ENCODE measurements around the gene PIP5K1B.

PIP5K1B gene

GRCh38 chr9:68709291-68710110 is 4.5 kb downstream of the PIP5K1B start:
- DNase-seq: no peak

GRCh38 chr9:68710111-68710471 is 5.1 kb downstream of the PIP5K1B start:
- no peak for DNase-seq

GRCh38 chr9:68711281-68711680 is 6.2 kb downstream of the PIP5K1B start:
- no peak for DNase-seq

- no peak for DNase-seq
These were observed 6.9 kb downstream of the PIP5K1B start for GRCh38 chr9:68711932-68712331.

- DNase-seq: no peak
These were observed 9.6 kb downstream of the PIP5K1B start for GRCh38 chr9:68714416-68715180.

GRCh38 chr9:68715181-68715456 is 10.1 kb downstream of the PIP5K1B start:
- DNase-seq: no peak

- DNase-seq: no peak
These were observed 12.8 kb downstream of the PIP5K1B start for GRCh38 chr9:68717552-68718443.

GRCh38 chr9:68719847-68720246 is 14.8 kb downstream of the PIP5K1B start:
- no peak for DNase-seq

GRCh38 chr9:68720656-68721313 is 15.7 kb downstream of the PIP5K1B start:
- DNase-seq: no peak

GRCh38 chr9:68721666-68722330 is 16.8 kb downstream of the PIP5K1B start:
- DNase-seq: no peak

- no peak for DNase-seq
These were observed 20.0 kb downstream of the PIP5K1B start for GRCh38 chr9:68725070-68725469.

- no peak for DNase-seq
These were observed 21.4 kb downstream of the PIP5K1B start for GRCh38 chr9:68726489-68726888.

GRCh38 chr9:68727636-68728035 is 22.6 kb downstream of the PIP5K1B start:
- no peak for DNase-seq

GRCh38 chr9:68728731-68729130 is 23.7 kb downstream of the PIP5K1B start:
- no peak for DNase-seq

GRCh38 chr9:68730570-68731235 is 25.7 kb downstream of the PIP5K1B start:
- no peak for DNase-seq

GRCh38 chr9:68731857-68732256 is 26.8 kb downstream of the PIP5K1B start:
- no peak for DNase-seq

GRCh38 chr9:68732405-68733020 is 27.5 kb downstream of the PIP5K1B start:
- no peak for DNase-seq

- no peak for DNase-seq
These were observed 28.0 kb downstream of the PIP5K1B start for GRCh38 chr9:68733021-68733405.

- DNase-seq: no peak
These were observed 33.3 kb downstream of the PIP5K1B start for GRCh38 chr9:68738358-68738757.

- no peak for DNase-seq
These were observed 34.7 kb downstream of the PIP5K1B start for GRCh38 chr9:68739621-68740174.

GRCh38 chr9:68740561-68740960 is 35.5 kb downstream of the PIP5K1B start:
- no peak for DNase-seq

All from NCI-H187 treated with DMSO at 0.1 percent for 48 hours (cell line).